Mesendoderm (in vitro differentiated cells): Measurements from ENCODE around the gene PSME3.
"Not testable (repeated sequence)": the region's sequence is repeated elsewhere in the genome, so short reads cannot be mapped to it uniquely, and the experiment has no call there.

Experiments
- DNase-seq: peaks from one replicate; pipeline ENCODE4 v3.0.0; 2013
- H2AK5ac ChIP-seq: 2 replicates; pipeline ENCODE4 v1.6.1; 2013; ENCODE audit warnings: low read length, inconsistent platforms
- H2BK120ac ChIP-seq: 2 replicates; pipeline ENCODE4 v1.6.1; 2013; ENCODE audit warnings: low read depth, mild to moderate bottlenecking, low read length, moderate library complexity, mixed read lengths
- H2BK15ac ChIP-seq: replicated peaks from 2 replicates; pipeline ENCODE4 v1.6.1; 2013; ENCODE audit warnings: low read depth, mild to moderate bottlenecking, moderate library complexity
- H2BK5ac ChIP-seq: 2 replicates; pipeline ENCODE4 v1.6.1; 2013; ENCODE audit warnings: low read length, inconsistent platforms
- H3K18ac ChIP-seq: 2 replicates; pipeline ENCODE4 v1.6.1; 2013; ENCODE audit warnings: mild to moderate bottlenecking, low read length, mixed read lengths
- H3K23ac ChIP-seq: one replicate; pipeline ENCODE4 v1.6.1; 2013; ENCODE audit warnings: low read length
- H3K27ac ChIP-seq: 2 replicates; pipeline ENCODE4 v1.5.1; 2013; ENCODE audit warnings: low read depth, mild to moderate bottlenecking, inconsistent platforms, low read length, moderate library complexity
- H3K27me3 ChIP-seq: 2 replicates; pipeline ENCODE4 v1.6.1; 2013; ENCODE audit warnings: low read length, control low read depth, mild to moderate bottlenecking, inconsistent platforms; ENCODE audit not compliant: insufficient read depth, poor library complexity
- H3K36me3 ChIP-seq: 2 replicates; pipeline ENCODE4 v1.6.1; 2013; ENCODE audit warnings: low read length, inconsistent platforms; ENCODE audit not compliant: control insufficient read depth, insufficient read depth
- H3K4ac ChIP-seq: one replicate; pipeline ENCODE4 v1.6.1; 2013; ENCODE audit warnings: low read depth, mild to moderate bottlenecking, low read length, moderate library complexity
- H3K4me1 ChIP-seq: 2 replicates; pipeline ENCODE4 v1.6.1; 2013; ENCODE audit warnings: low read depth, low read length, inconsistent platforms; ENCODE audit not compliant: control insufficient read depth
- H3K4me2 ChIP-seq: 2 replicates; pipeline ENCODE4 v1.6.1; 2013; ENCODE audit warnings: low read length
- H3K4me3 ChIP-seq: 2 replicates; pipeline ENCODE4 v1.5.1; 2013; ENCODE audit warnings: mild to moderate bottlenecking, low read length
- H3K56ac ChIP-seq: one replicate; pipeline ENCODE4 v1.6.1; 2013; ENCODE audit warnings: low read length
- H3K79me1 ChIP-seq: 2 replicates; pipeline ENCODE4 v1.6.1; 2013; ENCODE audit warnings: low read length, inconsistent platforms
- H3K79me2 ChIP-seq: 2 replicates; pipeline ENCODE4 v1.6.1; 2013; ENCODE audit warnings: mild to moderate bottlenecking, low read length; ENCODE audit not compliant: control insufficient read depth, insufficient read depth
- H3K9ac ChIP-seq: 2 replicates; pipeline ENCODE4 v1.6.1; 2013; ENCODE audit warnings: low read length, inconsistent platforms
- H4K5ac ChIP-seq: one replicate; pipeline ENCODE4 v1.6.1; 2013; ENCODE audit warnings: low read length
- H4K8ac ChIP-seq: one replicate; pipeline ENCODE4 v1.6.1; 2013; ENCODE audit warnings: low read depth, mild to moderate bottlenecking, control low read depth, low read length, moderate library complexity
- WGBS: extraction: QIAGEN DNeasy Blood & Tissue Kit; methylation state at CpG from one replicate; pipeline ENCODE4 v1.1.7; 2013; ENCODE audit warnings: low lambda C conversion rate, missing lambda C conversion rate; ENCODE audit not compliant: insufficient coverage; ENCODE audit errors: extremely low coverage; 5-methylcytosine and 5-hydroxymethylcytosine counted together

The PSME3 gene

DNA sequence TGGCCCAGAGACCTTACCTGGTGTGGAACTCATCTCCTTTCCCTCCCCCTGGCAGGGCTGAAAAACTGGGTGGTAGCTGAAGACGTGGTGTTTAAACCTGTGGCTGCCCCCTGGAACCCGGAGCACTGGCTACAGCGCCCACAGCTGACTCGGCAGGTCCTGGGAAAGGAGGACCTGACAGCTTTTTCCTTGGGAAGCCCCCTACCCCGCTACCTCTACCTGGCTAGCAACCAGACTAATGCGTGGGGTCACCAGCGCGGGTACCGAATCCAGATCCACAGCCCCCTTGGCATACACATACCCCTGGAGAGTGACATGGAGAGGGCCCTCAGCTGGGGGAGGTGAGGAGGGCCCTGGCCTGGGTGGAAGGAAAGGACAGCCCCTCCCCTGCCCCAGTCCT lies 15.8 kb downstream of the PSME3 start:
- Histone ChIP-seq H2BK5ac (no peak overlapping the region), H3K23ac (no peak overlapping the region), H3K9ac (no peak overlapping the region), H3K18ac (no peak overlapping the region), H3K4me1 (no peaks in the 10 kb centered on the region), H3K36me3 (peaks cover 8% of the 10 kb centered on the region), H3K4ac (no peak overlapping the region), H4K8ac (no peak overlapping the region), H3K27ac (no peak overlapping the region), H3K27me3 (no peaks in the 10 kb centered on the region), H3K79me2 (no peaks in the 10 kb centered on the region), H2BK120ac (no peak overlapping the region), H2BK15ac (no peak overlapping the region), H3K4me3 (no peak overlapping the region), H4K5ac (no peak overlapping the region), H2AK5ac (no peak overlapping the region), H3K56ac (no peak overlapping the region), H3K4me2 (no peak overlapping the region), H3K79me1 (no peaks in the 10 kb centered on the region)
- DNase-seq = no peak
- WGBS = no CpG with 5 or more reads among the region's 9 CpGs

DNA sequence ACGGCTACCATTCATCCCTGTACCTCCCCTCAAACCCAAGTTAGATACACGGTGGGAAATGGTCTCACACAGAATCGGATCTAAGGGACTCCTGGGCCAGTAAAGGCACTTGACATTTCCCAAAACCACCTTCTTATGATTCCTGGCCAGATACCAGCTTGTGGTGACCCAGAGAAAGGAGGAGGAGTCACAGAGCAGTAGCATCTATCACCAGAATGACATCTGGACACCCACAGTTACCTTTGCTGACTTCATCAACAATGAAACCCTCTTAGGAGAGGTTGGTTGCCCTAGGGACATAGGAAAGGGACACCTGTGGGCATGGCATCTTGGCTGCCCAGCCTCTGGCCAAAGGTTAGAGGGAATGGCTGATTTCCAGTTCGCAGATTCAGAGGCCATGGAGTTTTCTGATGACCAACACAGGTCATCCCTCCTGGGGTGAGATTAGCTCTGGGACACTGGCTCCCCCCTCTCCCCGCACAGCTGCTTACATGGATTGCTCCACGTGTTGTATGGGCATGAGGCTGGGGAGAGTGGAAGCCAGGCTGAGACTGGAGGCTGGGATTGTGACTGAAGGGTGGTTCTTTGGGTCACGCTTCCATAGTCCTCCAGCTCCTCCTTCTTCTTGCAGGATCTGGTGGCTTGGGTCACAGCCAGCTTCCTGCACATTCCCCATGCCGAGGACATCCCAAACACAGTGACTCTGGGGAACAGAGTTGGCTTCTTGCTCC lies 16.4 kb downstream of the PSME3 start:
- Histone ChIP-seq H3K36me3 (peaks cover 3% of the 10 kb centered on the region), H3K79me2 (no peaks in the 10 kb centered on the region), H3K27ac (no peak overlapping the region), H2BK5ac (no peak overlapping the region), H3K9ac (no peak overlapping the region), H3K79me1 (no peaks in the 10 kb centered on the region), H3K4me2 (no peak overlapping the region), H3K56ac (no peak overlapping the region), H3K4me1 (no peaks in the 10 kb centered on the region), H3K4me3 (no peak overlapping the region), H4K8ac (no peak overlapping the region), H3K18ac (no peak overlapping the region), H2BK15ac (no peak overlapping the region), H4K5ac (no peak overlapping the region), H2AK5ac (no peak overlapping the region), H2BK120ac (no peak overlapping the region), H3K23ac (no peak overlapping the region), H3K4ac (no peak overlapping the region), H3K27me3 (no peaks in the 10 kb centered on the region)
- no CpG with 5 or more reads among the region's 8 CpGs for WGBS
- DNase-seq = no peak

DNA sequence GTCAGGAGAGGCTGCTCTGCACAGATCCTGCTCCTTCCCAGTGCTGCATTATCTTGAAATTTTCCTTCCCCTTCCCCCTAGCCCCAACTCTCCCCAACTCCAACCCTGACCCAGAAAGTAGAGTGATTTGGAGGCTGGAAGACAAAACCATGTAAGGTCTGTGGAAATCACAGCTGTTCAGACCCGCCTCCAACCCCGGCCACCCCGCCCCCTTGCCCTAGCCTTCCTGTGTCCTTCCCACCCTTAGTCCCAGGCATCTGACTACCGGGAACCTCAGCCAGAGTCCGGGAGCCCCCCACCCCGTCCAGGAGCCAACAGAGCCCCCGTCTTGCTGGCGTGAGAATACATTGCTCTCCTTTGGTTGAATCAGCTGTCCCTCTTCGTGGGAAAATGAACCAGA lies 17.8 kb downstream of the PSME3 start, which contains the start of gene AOC3:
Gene AOC3, plus strand, starts transcription at position 246 of the 400 bp plus-strand sequence. Its CDS starts 145 bp downstream, at position 391.
- no peaks in the 10 kb centered on the region for H3K36me3 ChIP-seq
- H3K18ac ChIP-seq = no peak within 1 kb of the TSS
- no peak within 1 kb of the TSS for H2BK15ac ChIP-seq
- no peak within 1 kb of the TSS for H3K23ac ChIP-seq
- no peaks in the 10 kb centered on the region for H3K79me2 ChIP-seq
- H3K56ac ChIP-seq = no peak within 1 kb of the TSS
- DNase-seq = no peak
- H4K8ac ChIP-seq = no peak within 1 kb of the TSS
- no peaks in the 10 kb centered on the region for H3K27me3 ChIP-seq
- H3K9ac ChIP-seq = no peak within 1 kb of the TSS
- H4K5ac ChIP-seq = no peak within 1 kb of the TSS
- WGBS = no CpG with 5 or more reads among the region's 9 CpGs
- H3K79me1 ChIP-seq = no peaks in the 10 kb centered on the region
- no peaks in the 10 kb centered on the region for H3K4me1 ChIP-seq
- H2BK5ac ChIP-seq = no peak within 1 kb of the TSS
- H2AK5ac ChIP-seq = no peak within 1 kb of the TSS
- H2BK120ac ChIP-seq = no peak within 1 kb of the TSS
- no peak within 1 kb of the TSS for H3K4me2 ChIP-seq
- no peak within 1 kb of the TSS for H3K27ac ChIP-seq
- H3K4ac ChIP-seq = no peak within 1 kb of the TSS
- H3K4me3 ChIP-seq = no peak within 1 kb of the TSS

DNA sequence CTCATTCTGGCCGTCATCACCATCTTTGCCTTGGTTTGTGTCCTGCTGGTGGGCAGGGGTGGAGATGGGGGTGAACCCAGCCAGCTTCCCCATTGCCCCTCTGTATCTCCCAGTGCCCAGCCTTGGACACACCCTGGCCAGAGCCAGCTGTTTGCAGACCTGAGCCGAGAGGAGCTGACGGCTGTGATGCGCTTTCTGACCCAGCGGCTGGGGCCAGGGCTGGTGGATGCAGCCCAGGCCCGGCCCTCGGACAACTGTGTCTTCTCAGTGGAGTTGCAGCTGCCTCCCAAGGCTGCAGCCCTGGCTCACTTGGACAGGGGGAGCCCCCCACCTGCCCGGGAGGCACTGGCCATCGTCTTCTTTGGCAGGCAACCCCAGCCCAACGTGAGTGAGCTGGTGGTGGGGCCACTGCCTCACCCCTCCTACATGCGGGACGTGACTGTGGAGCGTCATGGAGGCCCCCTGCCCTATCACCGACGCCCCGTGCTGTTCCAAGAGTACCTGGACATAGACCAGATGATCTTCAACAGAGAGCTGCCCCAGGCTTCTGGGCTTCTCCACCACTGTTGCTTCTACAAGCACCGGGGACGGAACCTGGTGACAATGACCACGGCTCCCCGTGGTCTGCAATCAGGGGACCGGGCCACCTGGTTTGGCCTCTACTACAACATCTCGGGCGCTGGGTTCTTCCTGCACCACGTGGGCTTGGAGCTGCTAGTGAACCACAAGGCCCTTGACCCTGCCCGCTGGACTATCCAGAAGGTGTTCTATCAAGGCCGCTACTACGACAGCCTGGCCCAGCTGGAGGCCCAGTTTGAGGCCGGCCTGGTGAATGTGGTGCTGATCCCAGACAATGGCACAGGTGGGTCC lies 18.4 kb downstream of the PSME3 start:
- not testable (repeated sequence) for H2BK120ac ChIP-seq, H3K27ac ChIP-seq, H3K4me3 ChIP-seq, H3K23ac ChIP-seq, H3K9ac ChIP-seq, DNase-seq, H3K36me3 ChIP-seq, H2BK15ac ChIP-seq, H3K27me3 ChIP-seq, H3K56ac ChIP-seq, H3K18ac ChIP-seq, H4K8ac ChIP-seq, H3K4me1 ChIP-seq, H2BK5ac ChIP-seq, H4K5ac ChIP-seq, H3K79me2 ChIP-seq, H3K4me2 ChIP-seq, H3K4ac ChIP-seq, H3K79me1 ChIP-seq, H2AK5ac ChIP-seq
- no CpG with 5 or more reads among the region's 28 CpGs for WGBS

DNA sequence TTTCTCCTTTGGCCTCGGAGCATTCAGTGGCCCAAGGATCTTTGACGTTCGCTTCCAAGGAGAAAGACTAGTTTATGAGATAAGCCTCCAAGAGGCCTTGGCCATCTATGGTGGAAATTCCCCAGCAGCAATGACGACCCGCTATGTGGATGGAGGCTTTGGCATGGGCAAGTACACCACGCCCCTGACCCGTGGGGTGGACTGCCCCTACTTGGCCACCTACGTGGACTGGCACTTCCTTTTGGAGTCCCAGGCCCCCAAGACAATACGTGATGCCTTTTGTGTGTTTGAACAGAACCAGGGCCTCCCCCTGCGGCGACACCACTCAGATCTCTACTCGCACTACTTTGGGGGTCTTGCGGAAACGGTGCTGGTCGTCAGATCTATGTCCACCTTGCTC lies 19.2 kb downstream of the PSME3 start:
- H3K79me1 ChIP-seq = no peaks in the 10 kb centered on the region
- H3K27me3 ChIP-seq = no peaks in the 10 kb centered on the region
- H3K4me1 ChIP-seq = no peaks in the 10 kb centered on the region
- no peak overlapping the region for H3K27ac ChIP-seq
- no peak overlapping the region for H3K9ac ChIP-seq
- no peak overlapping the region for H2AK5ac ChIP-seq
- H3K4ac ChIP-seq = no peak overlapping the region
- no peak overlapping the region for H2BK15ac ChIP-seq
- H3K36me3 ChIP-seq = no peaks in the 10 kb centered on the region
- no peak overlapping the region for H3K4me3 ChIP-seq
- DNase-seq = no peak
- no peak overlapping the region for H3K56ac ChIP-seq
- H4K5ac ChIP-seq = no peak overlapping the region
- no peak overlapping the region for H4K8ac ChIP-seq
- H3K18ac ChIP-seq = no peak overlapping the region
- no peak overlapping the region for H3K23ac ChIP-seq
- H3K79me2 ChIP-seq = no peaks in the 10 kb centered on the region
- no peak overlapping the region for H3K4me2 ChIP-seq
- H2BK120ac ChIP-seq = no peak overlapping the region
- H2BK5ac ChIP-seq = no peak overlapping the region
- no CpG with 5 or more reads among the region's 15 CpGs for whole genome bisulfite sequencing
